ENCODE data around the gene C4BPB. TPM values are rescaled to one million over a fixed set of nuclear protein-coding genes. Genes with fewer than 3 reads are reported as not detected.
A peak's percentile ranks its signal among the peaks of the same experiment; 100 is the strongest.

C4BPB gene
- total RNA-seq, 1 experiment from 2014 or later, result not detected

DNA sequence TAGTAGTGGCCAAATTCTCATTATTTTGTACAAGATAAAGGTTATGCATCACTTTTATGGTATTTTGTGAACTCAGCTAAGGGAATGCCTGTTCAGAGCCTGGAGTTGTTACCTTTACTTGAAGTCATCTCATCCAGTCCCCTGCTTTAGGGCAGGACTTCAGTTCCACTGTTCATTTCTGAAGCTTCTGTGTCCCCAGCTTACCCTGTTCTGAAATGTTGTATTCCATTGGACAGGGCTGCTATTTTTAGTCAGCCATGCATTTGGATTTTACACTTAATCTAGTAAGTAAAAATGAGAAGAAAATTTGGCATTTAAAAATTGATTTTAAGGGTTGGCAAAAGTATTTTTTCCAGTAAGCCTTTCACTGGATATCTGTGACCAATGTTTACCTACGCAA lies 11.6 kb upstream of the C4BPB start:
- no peaks in the 10 kb centered on the region for H3K9me3 ChIP-seq (ENCODE audit: low read depth, low read length, poor library complexity, severe bottlenecking)
- H3K27me3 ChIP-seq (replicated peaks; ENCODE audit: insufficient read depth, low read depth, low read length, poor library complexity), result peaks cover 2% of the 10 kb centered on the region
- DNase-seq (ENCODE audit: low spot score), result no peak
- H3K27ac ChIP-seq (ENCODE audit: low read depth, low read length, poor library complexity, severe bottlenecking), result no peak overlapping the region
- intact Hi-C loops (cut with micrococcal nuclease; ENCODE audit: unreplicated experiment), result loop anchor here (5.0 kb wide), 3 partner anchors 160 to 350 kb away; no protein-coding TSS in a partner anchor
- BruUV-seq (replicated peaks), result no TSS peak
- no peaks in the 10 kb centered on the region for H3K4me1 ChIP-seq (ENCODE audit: insufficient read depth, low read length, poor library complexity, severe bottlenecking)
- CTCF ChIA-PET, result no interaction called here
- no peaks in the 10 kb centered on the region for H3K36me3 ChIP-seq (ENCODE audit: insufficient read depth, low read length, poor library complexity, severe bottlenecking)
- H3K4me3 ChIP-seq (ENCODE audit: low read depth, low read length, poor library complexity, severe bottlenecking), result no peak overlapping the region
- TF ChIP-seq CTCF (conservative IDR thresholded peaks at IDR 0.05; ENCODE audit: low read depth, low read length), result no peak
- TF ChIP-seq EZH2 (IDR thresholded peaks at IDR 0.05; ENCODE audit: borderline replicate concordance, low read depth, low read length, poor library complexity, severe bottlenecking), result no peak
- POLR2A ChIA-PET (ENCODE audit: low non-redundant PET), result no interaction called here

- Histone ChIP-seq H3K9me3 (ENCODE audit: low read depth, low read length, poor library complexity, severe bottlenecking) (no peaks in the 10 kb centered on the region), H3K4me1 (ENCODE audit: insufficient read depth, low read length, poor library complexity, severe bottlenecking) (no peaks in the 10 kb centered on the region), H3K27me3 (replicated peaks; ENCODE audit: insufficient read depth, low read depth, low read length, poor library complexity) (peaks cover 4% of the 10 kb centered on the region), H3K36me3 (ENCODE audit: insufficient read depth, low read length, poor library complexity, severe bottlenecking) (no peaks in the 10 kb centered on the region), H3K27ac (ENCODE audit: low read depth, low read length, poor library complexity, severe bottlenecking) (no peak overlapping the region), H3K4me3 (ENCODE audit: low read depth, low read length, poor library complexity, severe bottlenecking) (no peak overlapping the region)
- POLR2A ChIA-PET (ENCODE audit: low non-redundant PET), result no interaction called here
- BruUV-seq (replicated peaks), result no TSS peak
- TF ChIP-seq CTCF (conservative IDR thresholded peaks at IDR 0.05; ENCODE audit: low read depth, low read length), result peak; percentile 88
- no peak for TF ChIP-seq EZH2 (IDR thresholded peaks at IDR 0.05; ENCODE audit: borderline replicate concordance, low read depth, low read length, poor library complexity, severe bottlenecking)
- intact Hi-C loops (cut with micrococcal nuclease; ENCODE audit: unreplicated experiment), result loop anchor here (5.0 kb wide), 3 partner anchors 160 to 350 kb away; no protein-coding TSS in a partner anchor
- CTCF ChIA-PET, result no interaction called here
- peak; percentile 80 for DNase-seq (ENCODE audit: low spot score)
These were observed 10.9 kb upstream of the C4BPB start for GRCh38 chr1:207077470-207078377.

GRCh38 chr1:207078578-207079132 lies 10.0 kb upstream of the C4BPB start:
- Histone ChIP-seq H3K36me3 (ENCODE audit: insufficient read depth, low read length, poor library complexity, severe bottlenecking) (no peaks in the 10 kb centered on the region), H3K27ac (ENCODE audit: low read depth, low read length, poor library complexity, severe bottlenecking) (no peak overlapping the region), H3K4me3 (ENCODE audit: low read depth, low read length, poor library complexity, severe bottlenecking) (no peak overlapping the region), H3K9me3 (ENCODE audit: low read depth, low read length, poor library complexity, severe bottlenecking) (no peaks in the 10 kb centered on the region), H3K4me1 (ENCODE audit: insufficient read depth, low read length, poor library complexity, severe bottlenecking) (no peaks in the 10 kb centered on the region), H3K27me3 (replicated peaks; ENCODE audit: insufficient read depth, low read depth, low read length, poor library complexity) (peaks cover 12% of the 10 kb centered on the region)
- no peak for DNase-seq (ENCODE audit: low spot score)
- POLR2A ChIA-PET (ENCODE audit: low non-redundant PET), result no interaction called here
- BruUV-seq (replicated peaks), result no TSS peak
- TF ChIP-seq EZH2 (IDR thresholded peaks at IDR 0.05; ENCODE audit: borderline replicate concordance, low read depth, low read length, poor library complexity, severe bottlenecking), result no peak
- no peak for TF ChIP-seq CTCF (conservative IDR thresholded peaks at IDR 0.05; ENCODE audit: low read depth, low read length)
- CTCF ChIA-PET, result no interaction called here
- intact Hi-C loops (cut with micrococcal nuclease; ENCODE audit: unreplicated experiment), result loop anchor here (5.0 kb wide), 3 partner anchors 161 to 351 kb away; no protein-coding TSS in a partner anchor
